Measurements from ENCODE around the gene PDGFA.

DNA sequence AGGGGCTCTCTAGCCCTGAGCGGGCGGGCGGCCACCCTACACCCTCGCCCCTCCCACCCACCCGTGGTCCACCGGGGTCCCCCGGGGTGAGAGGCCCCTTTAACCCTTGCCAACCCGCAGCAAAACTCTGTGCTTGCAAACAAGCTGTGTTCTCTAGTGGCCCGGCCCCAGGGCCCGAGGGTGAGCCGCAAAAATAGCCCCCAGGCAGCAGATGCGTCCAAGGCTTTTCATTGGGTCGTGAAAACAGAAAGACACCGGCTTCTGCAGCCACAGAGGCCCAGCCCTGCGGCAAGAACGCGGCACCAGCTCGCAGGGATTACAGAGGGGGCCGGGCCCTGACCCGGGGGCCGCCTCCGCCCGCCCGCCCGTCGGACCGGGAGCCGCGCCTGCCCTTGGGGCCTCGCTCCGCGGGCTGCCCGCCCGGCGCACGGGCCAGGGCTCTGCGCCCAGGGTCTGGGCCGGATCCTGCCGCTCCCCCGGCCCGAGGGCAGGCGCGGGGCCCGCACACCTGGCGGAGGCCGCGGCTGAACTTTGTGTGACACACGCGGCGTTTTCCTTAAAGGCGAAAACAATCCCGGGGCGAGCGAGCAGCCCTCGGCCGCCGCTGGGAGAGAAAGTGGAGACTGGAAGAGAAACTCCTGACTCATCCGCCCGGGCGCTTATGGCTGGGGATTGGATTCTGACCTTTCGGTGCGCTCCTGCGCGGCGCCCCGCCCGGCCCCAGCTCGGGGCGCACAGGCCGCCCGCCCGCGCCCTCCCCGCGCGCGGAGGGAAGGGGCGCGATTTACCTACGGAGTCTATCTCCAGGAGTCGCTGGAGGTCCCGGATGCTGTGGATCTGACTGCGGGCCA is 2.8 kb downstream of the PDGFA start:
- TF ChIP-seq, protein P1, sequence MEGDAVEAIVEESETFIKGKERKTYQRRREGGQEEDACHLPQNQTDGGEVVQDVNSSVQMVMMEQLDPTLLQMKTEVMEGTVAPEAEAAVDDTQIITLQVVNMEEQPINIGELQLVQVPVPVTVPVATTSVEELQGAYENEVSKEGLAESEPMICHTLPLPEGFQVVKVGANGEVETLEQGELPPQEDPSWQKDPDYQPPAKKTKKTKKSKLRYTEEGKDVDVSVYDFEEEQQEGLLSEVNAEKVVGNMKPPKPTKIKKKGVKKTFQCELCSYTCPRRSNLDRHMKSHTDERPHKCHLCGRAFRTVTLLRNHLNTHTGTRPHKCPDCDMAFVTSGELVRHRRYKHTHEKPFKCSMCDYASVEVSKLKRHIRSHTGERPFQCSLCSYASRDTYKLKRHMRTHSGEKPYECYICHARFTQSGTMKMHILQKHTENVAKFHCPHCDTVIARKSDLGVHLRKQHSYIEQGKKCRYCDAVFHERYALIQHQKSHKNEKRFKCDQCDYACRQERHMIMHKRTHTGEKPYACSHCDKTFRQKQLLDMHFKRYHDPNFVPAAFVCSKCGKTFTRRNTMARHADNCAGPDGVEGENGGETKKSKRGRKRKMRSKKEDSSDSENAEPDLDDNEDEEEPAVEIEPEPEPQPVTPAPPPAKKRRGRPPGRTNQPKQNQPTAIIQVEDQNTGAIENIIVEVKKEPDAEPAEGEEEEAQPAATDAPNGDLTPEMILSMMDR (IDR thresholded peaks at IDR 0.05) = no peak
- no peak for TF ChIP-seq NR1H2 (CRISPR knock-in tag; IDR thresholded peaks at IDR 0.05)
- TF ChIP-seq, protein P2, sequence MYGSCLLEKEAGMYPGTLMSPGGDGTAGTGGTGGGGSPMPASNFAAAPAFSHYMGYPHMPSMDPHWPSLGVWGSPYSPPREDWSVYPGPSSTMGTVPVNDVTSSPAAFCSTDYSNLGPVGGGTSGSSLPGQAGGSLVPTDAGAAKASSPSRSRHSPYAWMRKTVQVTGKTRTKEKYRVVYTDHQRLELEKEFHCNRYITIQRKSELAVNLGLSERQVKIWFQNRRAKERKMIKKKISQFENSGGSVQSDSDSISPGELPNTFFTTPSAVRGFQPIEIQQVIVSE (CRISPR knock-in tag; IDR thresholded peaks at IDR 0.05; ENCODE audit: borderline replicate concordance) = no peak
- TF ChIP-seq ESRRA (CRISPR knock-in tag; IDR thresholded peaks at IDR 0.05; ENCODE audit: borderline replicate concordance) = no peak
- TF ChIP-seq, protein P3, sequence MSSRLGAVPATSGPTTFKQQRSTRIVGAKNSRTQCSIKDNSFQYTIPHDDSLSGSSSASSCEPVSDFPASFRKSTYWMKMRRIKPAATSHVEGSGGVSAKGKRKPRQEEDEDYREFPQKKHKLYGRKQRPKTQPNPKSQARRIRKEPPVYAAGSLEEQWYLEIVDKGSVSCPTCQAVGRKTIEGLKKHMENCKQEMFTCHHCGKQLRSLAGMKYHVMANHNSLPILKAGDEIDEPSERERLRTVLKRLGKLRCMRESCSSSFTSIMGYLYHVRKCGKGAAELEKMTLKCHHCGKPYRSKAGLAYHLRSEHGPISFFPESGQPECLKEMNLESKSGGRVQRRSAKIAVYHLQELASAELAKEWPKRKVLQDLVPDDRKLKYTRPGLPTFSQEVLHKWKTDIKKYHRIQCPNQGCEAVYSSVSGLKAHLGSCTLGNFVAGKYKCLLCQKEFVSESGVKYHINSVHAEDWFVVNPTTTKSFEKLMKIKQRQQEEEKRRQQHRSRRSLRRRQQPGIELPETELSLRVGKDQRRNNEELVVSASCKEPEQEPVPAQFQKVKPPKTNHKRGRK (CRISPR knock-in tag; IDR thresholded peaks at IDR 0.05; ENCODE audit: borderline replicate concordance) = no peak
- no peak for TF ChIP-seq JUN (CRISPR knock-in tag; IDR thresholded peaks at IDR 0.05)
- TF ChIP-seq, protein P4, sequence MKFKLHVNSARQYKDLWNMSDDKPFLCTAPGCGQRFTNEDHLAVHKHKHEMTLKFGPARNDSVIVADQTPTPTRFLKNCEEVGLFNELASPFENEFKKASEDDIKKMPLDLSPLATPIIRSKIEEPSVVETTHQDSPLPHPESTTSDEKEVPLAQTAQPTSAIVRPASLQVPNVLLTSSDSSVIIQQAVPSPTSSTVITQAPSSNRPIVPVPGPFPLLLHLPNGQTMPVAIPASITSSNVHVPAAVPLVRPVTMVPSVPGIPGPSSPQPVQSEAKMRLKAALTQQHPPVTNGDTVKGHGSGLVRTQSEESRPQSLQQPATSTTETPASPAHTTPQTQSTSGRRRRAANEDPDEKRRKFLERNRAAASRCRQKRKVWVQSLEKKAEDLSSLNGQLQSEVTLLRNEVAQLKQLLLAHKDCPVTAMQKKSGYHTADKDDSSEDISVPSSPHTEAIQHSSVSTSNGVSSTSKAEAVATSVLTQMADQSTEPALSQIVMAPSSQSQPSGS (CRISPR knock-in tag; IDR thresholded peaks at IDR 0.05; ENCODE audit: borderline replicate concordance, low read depth) = no peak
- TF ChIP-seq SMAD3 (CRISPR knock-in tag; IDR thresholded peaks at IDR 0.05; ENCODE audit: borderline replicate concordance) = no peak
- no peak for TF ChIP-seq ZNF138 (CRISPR knock-in tag; conservative IDR thresholded peaks at IDR 0.05)
- no peak for TF ChIP-seq ATF1 (CRISPR knock-in tag; IDR thresholded peaks at IDR 0.05)
- TF ChIP-seq, protein P5, sequence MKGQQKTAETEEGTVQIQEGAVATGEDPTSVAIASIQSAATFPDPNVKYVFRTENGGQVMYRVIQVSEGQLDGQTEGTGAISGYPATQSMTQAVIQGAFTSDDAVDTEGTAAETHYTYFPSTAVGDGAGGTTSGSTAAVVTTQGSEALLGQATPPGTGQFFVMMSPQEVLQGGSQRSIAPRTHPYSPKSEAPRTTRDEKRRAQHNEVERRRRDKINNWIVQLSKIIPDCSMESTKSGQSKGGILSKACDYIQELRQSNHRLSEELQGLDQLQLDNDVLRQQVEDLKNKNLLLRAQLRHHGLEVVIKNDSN (CRISPR knock-in tag; IDR thresholded peaks at IDR 0.05) = no peak
- TF ChIP-seq, protein P6, sequence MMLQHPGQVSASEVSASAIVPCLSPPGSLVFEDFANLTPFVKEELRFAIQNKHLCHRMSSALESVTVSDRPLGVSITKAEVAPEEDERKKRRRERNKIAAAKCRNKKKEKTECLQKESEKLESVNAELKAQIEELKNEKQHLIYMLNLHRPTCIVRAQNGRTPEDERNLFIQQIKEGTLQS (CRISPR knock-in tag; conservative IDR thresholded peaks at IDR 0.05) = no peak
